ENCODE data around the gene DMRTC2.
"Not testable (repeated sequence)": the region's sequence is repeated elsewhere in the genome, so short reads cannot be mapped to it uniquely, and the experiment has no call there.

Gene DMRTC2

DNA sequence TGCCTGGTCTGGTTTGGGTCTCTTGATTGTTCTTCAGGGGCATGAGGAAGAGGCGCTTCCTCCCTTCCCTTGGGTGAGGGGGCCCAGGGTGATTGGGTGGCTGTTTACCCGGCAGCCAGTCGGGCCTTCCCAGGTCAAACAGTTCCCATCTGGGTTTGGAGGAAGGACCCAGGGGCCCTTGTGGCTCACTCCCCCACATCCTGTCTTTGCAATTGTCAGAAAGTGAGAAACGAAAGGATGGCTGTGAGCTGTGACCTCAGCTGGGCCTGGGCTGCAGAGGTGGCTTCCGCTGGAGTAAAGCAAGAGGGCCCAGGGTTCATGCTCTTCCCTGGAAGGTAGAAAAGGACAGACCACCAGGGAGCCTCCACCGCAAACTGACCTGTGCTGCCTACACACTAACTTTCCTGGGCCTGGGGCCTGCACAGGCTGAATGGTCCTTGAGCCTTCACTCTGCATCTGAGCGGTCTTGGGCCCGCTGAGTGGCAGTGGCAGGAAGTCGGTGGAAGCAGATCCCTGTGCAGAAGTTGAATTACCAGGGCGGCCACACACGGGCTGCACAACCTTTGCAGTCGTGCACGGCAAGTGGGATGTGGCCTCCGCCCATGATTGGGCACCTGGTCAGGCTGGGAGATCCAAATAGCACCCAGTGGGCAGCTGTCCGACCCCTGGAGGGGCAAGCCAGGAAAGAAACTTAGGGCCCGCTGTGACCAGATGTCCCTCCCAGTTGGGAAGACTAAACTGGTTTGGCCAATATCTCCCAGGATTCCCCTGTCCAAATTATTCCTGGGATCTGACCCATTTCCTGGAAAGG lies 26.9 kb downstream of the DMRTC2 start:
- no peak for DNase-seq (ENCODE audit: low read depth, low spot score)

- no peak for DNase-seq (ENCODE audit: low read depth, low spot score)
Observed at GRCh38 chr19:41872384-41872774, 27.5 kb downstream of the DMRTC2 start.

GRCh38 chr19:41872775-41873647 lies 28.2 kb downstream of the DMRTC2 start:
- DNase-seq (ENCODE audit: low read depth, low spot score), result no peak

GRCh38 chr19:41875973-41876372 lies 31.1 kb downstream of the DMRTC2 start:
- not testable (repeated sequence) for DNase-seq (ENCODE audit: low read depth, low spot score)

- DNase-seq (ENCODE audit: low read depth, low spot score), result no peak
Observed at GRCh38 chr19:41876847-41877832, 32.3 kb downstream of the DMRTC2 start, which contains the start of gene CD79A. Gene CD79A, plus strand, starts transcription at chr19:41877279. Its CDS starts 26 bp downstream, at chr19:41877305.

DNA sequence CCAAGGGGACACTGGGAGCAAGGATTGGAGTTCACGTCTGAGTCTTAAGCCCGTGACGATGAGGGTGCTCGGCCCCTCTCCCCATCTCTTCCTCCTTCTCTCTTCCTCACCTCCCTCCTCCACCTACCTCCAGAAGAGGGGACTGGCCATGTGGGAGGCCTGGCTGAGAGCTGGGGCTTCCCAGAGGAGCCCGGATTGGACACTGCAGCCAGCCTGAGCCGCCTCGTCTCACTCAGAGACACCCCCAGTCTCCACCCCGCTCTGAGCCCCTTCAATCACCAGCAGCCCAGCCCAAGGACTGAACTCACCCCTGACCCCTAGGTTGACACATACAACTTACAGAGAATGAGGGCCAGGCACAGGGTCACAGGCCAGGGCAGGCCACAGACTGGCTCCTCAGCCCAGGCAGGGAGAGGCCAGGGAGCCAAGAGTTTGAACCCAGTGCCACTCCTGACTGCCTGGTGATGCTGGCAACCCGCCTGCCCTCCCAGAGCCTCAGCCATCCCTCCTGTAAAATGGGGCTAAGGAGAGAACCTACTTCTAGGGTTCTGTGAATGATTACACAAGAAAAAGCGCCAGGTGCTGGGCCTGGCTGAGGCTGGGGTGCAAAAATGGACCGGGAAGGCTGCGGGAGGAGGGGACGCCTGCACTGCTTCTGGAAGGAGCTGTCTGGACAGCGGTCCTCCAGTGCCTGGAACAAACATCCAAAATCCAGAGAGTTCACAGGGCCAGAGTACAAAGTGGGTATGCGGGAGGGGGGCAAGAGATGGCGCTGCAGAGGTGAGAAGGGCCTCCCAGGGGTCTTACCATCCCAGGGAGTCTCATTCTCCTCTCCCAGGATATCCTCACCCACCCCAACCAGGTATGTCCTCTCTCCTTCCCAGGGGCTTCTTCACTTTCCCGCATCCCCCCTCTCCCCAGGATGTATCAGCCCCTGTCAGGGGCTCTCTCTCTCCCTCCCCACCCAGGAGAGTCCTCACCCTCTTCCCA lies 33.4 kb downstream of the DMRTC2 start:
- DNase-seq (ENCODE audit: low read depth, low spot score), result no peak

DNA sequence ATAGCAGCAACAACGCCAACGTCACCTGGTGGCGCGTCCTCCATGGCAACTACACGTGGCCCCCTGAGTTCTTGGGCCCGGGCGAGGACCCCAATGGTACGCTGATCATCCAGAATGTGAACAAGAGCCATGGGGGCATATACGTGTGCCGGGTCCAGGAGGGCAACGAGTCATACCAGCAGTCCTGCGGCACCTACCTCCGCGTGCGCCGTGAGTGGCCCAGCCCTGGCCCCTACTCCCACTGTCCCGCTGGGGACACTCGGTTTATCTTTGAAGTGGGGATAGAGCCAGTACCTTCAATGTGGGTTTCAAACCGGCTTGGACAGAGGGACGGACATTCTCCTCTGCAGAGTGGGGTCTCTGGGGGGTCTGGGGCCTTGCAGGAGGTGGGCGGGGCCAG lies 34.2 kb downstream of the DMRTC2 start:
- DNase-seq (ENCODE audit: low read depth, low spot score), result no peak

- no peak for DNase-seq (ENCODE audit: low read depth, low spot score)
Observed at GRCh38 chr19:41879670-41880328, 35.0 kb downstream of the DMRTC2 start.

GRCh38 chr19:41880329-41880708 lies 35.5 kb downstream of the DMRTC2 start:
- no peak for DNase-seq (ENCODE audit: low read depth, low spot score)

- peak; percentile 27 for DNase-seq (ENCODE audit: low read depth, low spot score)
Observed at GRCh38 chr19:41882568-41883462, 38.0 kb downstream of the DMRTC2 start, which contains the start of gene ARHGEF1. Gene ARHGEF1, plus strand, starts transcription at chr19:41883184. Its CDS starts 4,899 bp downstream, at chr19:41888083.

- DNase-seq (ENCODE audit: low read depth, low spot score), result no peak
Observed at GRCh38 chr19:41883463-41883820, 38.6 kb downstream of the DMRTC2 start.

DNA sequence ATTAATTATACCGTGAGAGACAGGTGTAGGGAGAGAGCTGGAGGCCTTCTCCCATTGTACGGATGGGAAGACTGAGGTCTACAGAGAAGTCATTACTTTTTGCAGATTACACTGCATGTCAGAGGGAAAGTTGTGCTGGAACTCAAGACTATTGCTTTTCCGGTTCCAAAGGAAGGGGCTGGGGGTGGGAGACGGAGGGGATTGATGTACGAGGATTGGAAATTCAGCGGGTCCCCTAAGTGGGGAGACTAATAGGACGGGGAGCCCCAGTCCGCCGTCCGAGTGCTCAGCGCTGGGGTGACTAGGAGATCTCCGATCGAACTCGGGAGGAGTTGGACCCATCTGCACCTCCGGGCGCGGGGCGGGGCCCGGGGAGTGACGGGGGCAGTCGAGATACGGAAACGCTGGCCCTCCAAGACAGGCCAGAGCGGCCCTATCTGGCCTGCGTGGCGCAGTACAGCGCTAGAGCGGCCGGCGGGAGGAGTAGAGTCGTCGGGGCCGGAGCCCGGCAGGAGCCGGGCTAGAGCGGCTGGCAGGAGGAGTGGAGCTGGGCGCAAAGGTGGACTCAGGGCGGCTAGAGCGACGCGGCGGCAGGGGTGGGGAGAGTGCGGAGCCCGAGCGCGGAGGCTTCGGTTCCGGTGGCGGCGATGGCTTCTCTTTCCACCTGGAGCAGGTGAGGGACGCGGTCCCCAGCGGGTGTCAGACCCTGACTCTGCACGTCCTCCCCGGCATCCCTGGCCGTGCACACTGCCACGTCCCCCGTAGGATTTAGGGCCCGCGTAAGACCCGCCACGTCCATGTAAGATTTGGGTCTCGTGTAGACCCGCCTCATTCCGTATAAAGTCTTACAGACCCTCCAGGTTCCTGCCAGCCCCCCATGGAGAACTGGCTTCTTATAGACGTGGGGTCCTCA lies 39.2 kb downstream of the DMRTC2 start:
- DNase-seq (ENCODE audit: low read depth, low spot score), result peak; percentile 70

GRCh38 chr19:41886761-41887710 lies 42.2 kb downstream of the DMRTC2 start:
- DNase-seq (ENCODE audit: low read depth, low spot score), result peak; percentile 32

GRCh38 chr19:41887711-41888382 lies 43.0 kb downstream of the DMRTC2 start:
- peak; percentile 66 for DNase-seq (ENCODE audit: low read depth, low spot score)

DNA sequence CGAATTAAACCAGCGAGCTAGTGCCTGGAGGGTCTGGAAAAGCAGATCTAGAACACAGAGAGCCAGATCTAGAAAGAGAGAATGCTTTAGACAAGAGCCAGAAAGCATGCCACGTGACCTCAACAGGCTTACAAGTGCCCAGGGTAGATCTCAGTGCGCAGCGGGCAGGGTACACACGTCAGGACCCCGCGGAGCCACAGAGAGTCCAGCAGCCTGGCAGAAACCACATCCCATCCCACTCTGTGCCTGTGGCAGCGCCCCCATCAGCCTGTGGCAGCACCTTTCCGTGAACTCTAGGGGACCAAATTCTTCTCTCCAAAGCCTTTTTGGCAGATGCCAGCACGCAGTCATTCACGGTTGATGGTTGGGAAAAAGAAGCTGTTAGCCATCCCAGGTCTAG lies 44.1 kb downstream of the DMRTC2 start:
- DNase-seq (ENCODE audit: low read depth, low spot score), result no peak

GRCh38 chr19:41889896-41890295 lies 45.1 kb downstream of the DMRTC2 start:
- DNase-seq (ENCODE audit: low read depth, low spot score), result no peak
